ENCODE measurements around the gene PGP.

The PGP gene

DNA sequence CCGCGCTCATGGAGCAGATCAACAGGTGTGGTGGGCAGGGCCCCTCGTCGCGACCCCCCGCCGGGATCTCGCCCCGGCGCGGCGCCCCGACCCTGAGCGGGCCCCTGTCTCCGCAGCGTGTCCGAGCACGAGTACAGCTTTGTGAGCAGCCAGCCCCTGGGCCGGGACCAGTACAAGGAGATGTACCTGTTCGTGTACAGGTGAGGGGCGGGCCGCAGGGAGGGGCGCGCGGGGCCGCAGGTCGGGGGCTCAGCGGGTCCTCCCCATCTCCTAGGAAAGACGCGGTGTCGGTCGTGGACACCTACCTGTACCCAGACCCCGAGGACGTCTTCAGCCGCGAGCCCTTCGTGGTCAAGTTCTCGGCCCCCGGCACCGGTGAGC is 22.5 kb upstream of the PGP start:
- DNase-seq: no peak

DNA sequence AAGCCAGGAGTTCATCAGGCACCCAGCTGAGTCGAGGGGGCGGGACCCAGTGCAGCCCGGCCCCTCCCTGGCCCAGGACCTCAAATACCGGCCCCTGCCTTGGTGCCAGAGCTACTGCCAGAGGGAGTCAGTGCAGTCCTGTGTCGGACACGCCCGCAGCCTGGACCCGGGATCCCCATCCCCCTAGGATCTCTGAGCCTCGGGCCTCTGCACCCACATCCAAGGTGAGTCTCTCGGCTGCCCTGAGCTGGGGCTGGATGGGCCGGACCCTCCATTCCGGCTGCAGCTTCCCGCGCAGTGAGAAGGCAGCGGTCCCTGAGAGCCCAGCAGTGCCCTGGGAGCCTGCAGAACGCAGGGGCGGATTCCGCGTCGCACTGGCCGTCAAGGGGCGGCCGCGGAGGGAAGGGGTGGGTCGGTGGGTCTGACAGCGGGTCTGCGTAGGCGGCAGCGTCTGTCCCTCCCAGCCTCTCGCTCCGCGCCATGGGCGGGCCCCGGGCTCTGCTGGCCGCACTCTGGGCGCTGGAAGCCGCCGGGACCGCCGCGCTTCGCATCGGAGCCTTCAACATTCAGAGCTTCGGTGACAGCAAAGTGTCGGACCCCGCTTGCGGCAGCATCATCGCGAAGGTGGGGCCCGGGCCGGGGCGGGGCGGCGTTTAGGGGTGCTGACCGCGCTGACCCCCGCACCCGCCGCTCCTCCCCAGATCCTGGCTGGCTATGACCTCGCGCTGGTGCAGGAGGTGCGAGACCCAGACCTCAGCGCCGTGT is 21.9 kb upstream of the PGP start, which contains the start of gene DNASE1L2:
TSS of gene DNASE1L2 (plus strand) at position 108 of the 765 bp plus-strand sequence. CDS start at position 481, 373 bp downstream.
- DNase-seq: no peak

DNA sequence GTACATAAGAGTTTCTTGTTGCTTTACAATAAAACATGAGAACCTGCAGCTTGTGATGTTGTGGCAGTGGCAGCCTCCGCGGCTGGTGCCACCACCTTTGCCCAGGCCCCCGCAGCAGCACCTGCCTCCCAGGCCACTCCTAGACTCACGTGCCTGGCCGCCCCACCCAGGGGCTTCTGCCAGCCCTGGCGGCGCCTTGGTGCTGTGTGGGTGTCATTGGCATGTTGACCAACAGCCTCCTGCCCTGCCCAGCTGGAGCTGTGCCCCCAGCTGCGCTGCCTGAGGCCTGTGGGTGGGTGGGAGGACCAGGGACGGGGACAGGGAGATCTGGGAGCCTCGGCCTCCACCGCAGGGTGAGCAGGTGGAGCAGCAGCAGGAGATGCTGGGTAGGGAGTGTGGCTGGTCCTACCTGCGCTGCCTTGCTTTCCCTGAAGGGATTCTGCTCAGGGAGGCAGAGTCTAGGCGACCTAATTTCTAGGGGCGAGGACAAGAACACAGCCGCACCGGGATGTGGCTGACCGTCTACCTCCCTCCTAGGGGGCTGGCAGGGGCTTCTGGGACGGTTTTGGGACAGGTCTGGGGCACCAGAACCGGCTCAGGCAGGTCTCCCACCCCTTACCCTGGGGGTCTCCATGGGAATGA is 21.2 kb upstream of the PGP start:
- no peak for DNase-seq

DNA sequence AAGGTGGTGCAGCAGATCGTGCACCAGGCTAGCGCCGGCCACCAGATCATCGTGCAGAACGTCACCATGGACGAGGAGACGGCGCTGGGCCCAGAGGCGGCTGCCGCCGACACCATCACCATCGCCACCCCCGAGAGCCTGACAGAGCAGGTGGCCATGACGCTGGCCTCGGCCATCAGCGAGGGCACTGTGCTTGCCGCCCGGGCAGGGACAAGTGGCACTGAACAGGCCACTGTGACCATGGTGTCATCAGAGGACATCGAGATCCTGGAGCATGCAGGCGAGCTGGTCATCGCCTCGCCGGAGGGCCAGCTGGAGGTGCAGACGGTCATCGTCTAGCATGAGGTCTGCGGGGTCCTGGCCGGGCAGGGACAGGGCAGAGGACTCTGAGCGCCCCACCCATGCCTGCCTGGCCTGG is 20.6 kb upstream of the PGP start:
- no peak for DNase-seq

DNA sequence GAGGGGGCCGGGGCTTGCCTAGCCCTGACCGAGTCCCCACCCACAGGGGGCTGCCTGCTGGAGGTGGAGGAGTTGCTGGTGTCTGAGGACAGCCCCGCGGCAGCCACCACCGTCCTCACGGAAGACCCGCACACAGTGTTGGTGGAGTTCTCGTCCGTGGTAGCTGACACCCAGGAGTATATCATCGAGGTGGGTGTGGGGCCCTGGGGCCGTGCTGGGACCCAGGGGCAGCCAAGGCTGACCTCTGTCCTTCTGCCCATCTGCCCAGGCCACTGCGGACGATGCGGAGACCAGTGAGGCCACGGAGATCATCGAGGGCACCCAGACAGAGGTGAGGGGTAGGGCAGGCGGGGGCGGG is 20.2 kb upstream of the PGP start:
- DNase-seq: no peak

DNA sequence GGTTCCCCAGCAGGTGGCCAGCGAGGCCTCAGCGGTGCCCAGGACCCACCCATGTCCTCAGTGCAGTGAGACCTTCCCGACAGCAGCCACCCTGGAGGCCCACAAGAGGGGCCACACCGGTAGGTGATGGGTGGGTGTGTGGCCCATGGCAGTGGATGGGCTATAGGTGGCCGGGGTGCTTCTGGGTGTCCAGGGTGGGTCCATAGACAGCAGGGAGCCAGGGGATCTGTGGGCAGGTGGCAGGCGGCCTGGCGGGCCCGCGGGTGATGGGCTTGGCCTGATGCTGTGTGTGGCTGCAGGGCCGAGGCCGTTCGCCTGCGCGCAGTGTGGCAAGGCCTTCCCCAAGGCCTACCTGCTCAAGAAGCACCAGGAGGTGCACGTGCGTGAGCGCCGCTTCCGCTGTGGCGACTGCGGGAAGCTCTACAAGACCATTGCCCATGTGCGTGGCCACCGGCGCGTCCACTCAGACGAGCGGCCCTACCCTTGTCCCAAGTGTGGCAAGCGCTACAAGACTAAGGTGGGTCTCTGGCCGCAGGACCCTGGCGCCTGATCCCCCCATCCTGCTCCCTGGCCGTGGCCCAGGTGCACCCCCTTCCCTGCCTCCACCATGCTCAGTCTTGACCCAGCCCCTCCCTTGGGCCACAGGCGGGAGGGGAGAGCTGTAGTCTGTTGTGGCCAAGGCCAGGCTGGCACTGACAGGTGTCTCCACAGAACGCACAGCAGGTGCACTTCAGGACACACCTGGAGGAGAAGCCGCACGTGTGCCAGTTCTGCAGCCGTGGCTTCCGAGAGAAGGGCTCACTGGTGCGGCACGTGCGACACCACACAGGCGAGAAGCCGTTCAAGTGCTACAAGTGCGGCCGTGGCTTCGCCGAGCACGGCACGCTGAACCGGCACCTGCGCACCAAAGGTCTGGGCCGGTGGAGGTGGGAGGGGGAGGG is 19.5 kb upstream of the PGP start:
- DNase-seq: no peak

DNA sequence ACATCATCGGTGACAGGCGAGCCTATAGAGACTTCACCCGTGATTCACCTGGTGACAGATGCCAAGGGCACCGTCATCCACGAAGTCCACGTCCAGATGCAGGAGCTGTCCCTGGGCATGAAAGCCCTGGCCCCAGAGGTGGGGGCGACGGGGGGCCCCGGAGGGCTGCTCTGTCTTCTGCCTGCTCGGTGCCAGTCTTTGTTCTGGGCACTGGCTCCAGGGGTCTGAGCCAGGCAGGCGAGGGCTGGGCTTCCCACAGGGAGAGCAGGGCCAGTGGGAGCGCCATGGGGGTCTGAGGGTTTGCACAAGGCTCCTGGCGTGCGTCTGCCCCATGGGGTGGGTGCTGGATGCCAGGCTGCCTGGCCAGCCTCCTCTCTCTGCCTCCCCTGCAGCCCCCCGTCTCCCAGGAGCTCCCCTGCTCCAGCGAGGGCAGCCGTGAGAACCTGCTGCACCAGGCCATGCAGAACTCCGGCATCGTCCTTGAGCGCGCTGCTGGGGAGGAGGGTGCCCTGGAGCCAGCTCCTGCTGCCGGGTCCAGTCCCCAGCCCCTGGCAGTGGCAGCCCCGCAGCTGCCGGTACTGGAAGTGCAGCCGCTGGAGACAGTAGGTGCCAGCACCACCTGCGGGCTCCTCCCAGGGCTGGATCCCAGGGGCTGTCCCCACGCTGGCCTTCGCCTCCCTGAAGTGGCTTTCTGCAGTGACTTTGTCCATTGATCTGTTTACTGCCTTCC is 18.6 kb upstream of the PGP start:
- DNase-seq: no peak

DNA sequence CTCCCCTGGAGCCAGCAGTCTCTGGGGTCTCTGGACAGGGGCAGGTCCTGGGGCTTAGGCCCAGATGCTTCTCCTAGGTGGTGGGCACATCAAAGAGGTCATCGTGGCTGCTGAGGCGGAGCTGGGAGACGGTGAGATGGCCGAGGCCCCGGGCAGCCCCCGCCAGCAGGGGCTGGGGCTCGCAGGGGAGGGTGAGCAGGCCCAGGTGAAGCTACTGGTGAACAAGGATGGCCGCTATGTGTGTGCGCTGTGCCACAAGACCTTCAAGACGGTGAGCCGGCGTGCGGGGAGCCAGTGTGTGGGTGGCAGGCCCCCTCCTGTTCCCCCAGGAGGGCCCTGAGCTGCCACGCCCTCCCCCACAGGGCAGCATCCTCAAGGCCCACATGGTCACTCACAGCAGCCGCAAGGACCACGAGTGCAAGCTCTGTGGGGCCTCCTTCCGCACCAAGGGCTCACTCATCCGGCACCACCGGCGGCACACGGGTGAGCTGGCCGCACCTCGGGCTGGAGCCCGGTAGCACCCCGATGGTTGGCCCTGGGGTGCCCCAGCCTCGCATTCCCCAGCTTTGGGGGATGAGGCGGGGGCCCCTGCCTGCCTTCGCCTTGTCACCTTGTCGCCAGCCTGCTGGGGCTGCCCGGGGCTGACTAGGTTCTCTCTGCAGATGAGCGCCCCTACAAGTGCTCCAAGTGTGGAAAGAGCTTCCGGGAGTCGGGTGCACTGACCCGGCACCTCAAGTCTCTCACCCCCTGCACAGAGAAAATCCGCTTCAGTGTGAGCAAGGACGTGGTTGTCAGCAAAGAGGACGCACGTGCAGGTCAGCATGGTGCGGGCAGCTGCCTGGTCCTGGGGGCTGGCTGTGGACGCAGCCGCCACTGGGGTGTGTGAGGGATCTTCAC is 17.7 kb upstream of the PGP start:
- DNase-seq: no peak

DNA sequence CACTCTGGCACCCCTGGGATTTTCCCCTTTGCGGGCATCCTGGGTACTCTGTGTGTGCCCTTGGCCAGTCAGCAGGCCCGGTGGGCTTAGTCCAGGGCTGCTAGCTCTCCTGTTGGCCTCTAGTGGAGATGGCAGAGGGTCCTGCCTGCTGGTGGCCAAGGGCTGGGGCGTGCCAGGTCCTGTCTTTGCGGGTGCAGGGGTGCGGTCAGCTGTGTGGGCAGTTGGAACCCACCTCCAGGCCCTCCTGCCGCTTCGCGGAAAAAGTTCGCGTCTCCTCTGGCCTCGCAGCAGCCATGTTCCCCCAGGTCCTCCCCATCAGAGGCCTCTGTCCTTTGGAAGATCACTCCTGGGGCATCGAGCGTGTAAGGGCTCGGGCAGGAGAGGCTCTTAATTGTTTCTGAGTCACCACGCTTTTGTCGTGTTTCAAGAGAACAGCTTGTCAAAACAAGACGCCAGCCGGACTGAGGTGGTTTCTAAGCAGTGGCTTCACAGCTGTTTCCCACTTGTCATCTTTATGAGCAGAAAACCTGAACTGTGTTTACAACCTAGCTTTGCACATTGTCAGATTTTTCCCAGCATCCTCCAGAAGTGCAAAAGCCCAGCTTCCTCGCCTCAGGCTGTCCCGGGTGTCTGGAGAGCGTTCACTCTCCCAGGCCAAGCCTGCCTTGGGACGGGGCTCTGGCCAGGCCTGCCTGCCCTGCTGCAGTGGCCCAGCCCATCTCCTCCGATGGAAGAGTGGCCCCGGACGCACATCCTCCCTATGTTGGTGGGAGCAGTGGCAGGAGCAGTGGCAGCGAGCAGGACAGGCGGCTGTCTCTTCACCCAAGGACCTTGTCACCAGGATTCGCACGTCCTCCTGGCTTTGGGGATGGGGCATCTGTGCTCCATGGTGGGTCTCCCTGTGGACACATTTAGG is 16.6 kb upstream of the PGP start:
- DNase-seq: no peak

DNA sequence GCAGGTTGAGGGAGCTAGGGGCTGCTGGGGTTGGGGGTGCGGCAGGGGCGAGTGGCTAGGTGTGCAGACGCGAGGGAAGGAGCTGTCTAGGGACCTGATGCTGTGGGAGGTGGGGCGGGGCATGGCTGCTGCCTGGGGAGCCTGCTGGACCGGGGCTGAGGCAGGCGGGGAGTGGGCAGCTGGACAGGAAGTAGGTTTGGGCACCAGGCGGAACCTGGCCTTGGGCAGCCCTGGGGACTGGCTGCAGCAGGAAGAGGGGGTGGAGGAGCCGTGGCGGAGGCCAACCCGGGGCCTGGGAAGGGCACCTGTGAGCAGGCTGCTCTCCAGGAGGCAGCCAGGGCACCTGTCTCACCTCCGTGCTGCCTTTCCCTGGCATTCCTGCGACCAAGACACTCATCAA is 15.7 kb upstream of the PGP start:
- no peak for DNase-seq

DNA sequence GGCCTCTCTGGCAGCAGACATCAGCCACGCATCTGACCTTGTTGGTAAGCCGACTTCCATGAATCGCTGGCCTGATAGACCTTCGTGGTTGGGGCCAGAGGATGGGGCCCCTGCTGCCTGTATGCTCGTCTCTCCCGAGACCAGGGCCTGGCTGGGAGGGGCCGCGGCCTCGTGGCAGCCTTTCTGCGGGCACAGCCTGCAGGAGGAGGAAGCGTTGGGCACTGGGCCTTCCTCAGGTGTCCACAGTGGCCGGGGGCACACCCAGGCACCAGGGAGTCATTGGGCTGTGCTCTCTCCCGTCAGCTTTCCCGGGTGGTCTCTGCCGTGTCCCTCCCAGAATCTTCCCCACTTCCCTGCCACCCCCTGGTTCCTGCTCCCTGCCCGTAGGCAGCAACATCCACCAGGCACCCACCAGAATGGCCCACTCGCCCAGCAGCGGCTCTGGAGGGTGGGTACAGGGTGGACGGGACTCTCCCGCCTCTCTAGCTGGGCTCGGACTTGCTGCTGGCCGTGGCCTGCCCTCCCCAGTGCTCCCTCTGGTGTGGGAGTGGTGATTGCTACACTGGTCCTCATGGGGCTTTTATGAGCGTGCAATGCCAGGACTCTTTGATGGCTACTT is 15.1 kb upstream of the PGP start:
- no peak for DNase-seq

DNA sequence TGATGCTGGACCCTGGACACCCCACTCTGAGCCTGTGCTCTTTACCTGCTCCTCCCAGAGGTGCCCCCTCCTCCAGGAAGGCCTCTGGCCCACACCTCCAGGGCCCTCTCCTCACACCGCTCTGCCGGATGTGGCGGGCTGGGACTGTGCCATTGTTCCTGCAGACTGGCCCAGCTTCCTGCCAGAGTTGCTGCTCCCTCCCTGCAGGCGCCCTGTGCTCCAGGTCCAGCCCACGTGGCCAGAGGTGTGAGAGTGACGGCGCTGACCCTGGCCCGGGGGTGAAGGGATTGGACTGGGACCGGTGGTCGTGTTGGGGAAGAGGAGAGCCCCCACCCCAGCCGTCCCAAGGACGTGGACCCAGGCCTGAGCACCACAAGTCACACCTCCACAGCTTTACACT is 14.5 kb upstream of the PGP start:
- no peak for DNase-seq

DNA sequence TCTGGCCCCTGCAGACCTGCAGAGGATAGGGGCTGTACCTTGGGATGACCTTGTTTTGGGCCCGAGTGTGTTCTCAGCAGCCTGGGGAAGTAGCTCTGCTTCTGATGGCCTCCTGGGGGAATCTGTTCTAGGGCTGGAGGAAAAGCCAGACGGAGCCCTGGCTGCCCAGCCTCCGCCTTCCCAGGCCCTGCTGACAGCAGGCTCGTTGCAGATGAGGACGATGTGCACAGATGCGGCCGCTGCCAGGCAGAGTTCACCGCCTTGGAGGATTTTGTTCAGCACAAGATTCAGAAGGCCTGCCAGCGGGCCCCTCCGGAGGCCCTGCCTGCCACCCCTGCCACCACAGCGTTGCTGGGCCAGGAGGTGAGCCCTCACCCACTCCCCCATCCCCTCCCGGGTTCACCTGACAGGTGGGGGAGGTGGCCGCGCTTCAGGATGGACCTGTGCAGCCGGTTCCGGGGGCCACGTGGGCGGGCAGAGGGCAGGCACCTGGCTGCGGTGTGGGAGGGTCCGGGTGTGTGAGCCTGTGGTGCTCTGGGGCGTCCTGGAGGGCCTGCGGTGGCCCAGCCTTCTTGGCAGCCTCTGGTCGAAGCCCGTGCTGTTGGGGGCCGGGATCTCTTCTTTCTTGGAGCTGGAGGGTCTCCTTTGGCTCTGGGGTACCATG is 13.7 kb upstream of the PGP start:
- no peak for DNase-seq

DNA sequence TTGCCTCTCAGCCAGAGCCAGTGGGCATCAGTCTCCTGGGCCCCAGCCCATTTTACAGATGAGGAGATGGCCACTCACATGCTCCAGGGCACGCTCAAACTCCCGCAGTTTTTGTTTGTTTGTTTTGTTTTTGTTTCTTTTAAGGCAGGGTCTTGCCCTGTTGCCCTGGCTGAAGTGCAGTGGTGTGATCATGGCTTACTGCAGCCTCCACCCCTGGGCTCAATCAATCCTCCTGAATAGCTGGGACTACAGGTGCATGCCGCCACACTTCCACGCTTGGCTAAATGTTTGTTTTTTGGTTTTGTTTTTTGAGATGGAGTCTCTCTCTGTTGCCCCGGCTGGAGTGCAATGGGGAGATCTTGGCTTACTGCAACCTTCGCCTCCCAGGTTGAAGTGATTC is 12.3 kb upstream of the PGP start:
- no peak for DNase-seq

DNA sequence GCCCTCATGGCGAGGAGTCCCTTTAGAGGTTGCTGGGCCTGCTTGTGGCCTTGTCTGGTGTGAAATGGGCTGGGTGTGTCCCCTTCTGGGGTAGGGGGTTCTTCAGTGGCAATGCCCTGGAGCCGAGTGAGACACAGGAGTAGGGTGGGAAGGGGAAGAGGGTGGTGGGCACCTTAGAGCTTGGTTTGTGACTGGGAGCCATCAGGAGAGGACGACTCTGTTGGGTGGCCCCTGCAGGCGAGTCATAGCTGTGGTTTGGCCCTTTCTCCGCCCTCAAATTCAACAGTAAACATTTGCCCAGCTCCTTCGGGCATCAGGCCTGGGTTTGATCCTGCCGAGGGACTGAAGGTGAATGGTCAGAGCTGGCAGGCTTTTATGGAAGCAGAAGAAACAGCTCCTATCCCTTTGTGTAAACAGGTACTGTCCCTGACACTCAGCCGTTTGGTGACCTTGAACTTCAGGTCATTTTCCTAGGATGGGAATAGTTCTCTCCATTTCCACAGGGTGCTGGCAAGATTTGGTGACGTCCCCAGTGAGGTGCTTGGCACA is 11.7 kb upstream of the PGP start:
- DNase-seq: no peak

DNA sequence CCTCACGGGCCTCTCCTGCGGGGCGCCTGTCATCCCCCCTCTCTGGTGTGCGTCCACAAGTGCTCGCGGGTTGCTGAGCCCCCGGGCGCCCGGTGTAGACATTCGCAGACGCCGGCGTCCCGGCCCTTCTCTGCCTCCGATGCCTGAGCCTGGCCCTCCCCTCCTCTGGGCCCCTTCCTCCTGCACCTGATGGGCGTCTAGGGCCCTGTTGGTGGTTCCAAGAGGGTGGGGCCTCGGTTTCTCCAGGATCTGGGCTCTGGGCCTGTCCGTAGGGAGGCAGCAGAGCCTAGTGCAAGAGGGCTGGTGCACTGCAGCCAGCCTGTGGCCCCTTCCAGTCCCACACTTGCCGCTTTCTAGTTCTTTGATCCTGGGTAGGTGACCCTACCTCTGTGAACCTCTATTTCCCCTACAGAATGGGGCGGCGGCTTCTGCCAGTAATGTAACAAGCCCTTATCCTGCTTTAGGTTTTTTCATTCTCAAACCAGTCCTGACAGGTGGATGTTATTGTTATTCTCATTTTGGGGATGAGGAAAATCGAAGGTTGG is 9.4 kb upstream of the PGP start:
- DNase-seq: peak; percentile 27 to 28

DNA sequence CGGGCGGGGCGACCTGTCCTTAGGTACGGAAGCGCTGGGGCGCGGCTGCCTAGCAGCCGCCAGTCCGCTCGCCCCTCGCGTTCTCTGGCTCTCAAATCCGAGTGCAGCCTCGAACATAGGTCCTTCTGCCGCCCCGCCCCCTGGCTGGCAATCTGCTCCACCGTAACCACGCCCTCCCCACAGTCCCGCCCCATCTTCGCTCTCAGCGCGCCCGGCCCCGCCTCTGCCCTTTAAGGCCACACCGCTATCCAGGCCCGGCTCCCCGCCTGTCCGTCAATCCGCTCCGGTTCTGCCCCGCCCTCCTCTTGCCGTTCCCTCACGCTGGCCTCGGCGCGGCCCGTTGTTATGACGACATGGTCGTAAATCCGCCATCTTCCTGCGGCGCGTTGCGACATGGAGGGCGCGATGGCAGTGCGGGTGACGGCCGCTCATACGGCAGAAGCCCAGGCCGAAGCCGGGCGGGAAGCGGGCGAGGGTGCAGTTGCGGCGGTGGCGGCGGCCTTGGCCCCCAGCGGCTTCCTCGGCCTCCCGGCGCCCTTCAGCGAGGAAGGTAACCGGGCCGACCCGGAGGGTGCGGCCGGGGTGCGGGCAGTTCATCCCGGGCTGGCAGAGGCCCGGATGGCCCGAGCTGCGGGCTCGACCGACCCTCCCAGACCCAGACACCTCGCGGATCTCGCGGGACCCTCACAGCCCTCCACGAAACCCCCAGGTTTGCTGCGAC is 8.7 kb upstream of the PGP start, which contains the start of gene E4F1:
TSS of gene E4F1 (plus strand) at position 371 of the 721 bp plus-strand sequence. CDS start at position 394, 23 bp downstream.
- peak; percentile 98 to 99 for DNase-seq

DNA sequence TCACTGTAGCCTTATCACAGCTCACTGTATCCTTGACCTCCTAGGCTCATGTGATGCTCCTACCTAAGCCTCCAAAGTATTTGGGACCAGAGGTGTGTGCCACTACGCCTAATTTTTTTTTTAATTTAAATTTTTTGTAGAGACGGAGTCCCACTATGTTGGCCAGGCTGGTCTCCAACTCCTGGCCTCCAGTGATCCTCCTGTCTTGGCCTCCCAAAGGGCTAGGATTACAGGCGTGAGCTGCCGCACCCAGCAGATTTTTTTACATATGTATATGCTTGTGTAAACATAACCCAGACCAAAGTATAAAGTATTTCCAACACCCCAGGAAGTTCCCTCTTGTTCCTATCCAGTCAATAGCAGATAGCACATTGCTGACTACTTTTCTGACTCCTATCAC is 1.7 kb upstream of the PGP start:
- DNase-seq: no peak
